ENCODE data around the gene HACD4.
"Not testable (repeated sequence)": the region's sequence is repeated elsewhere in the genome, so short reads cannot be mapped to it uniquely, and the experiment has no call there.

The HACD4 gene

DNA sequence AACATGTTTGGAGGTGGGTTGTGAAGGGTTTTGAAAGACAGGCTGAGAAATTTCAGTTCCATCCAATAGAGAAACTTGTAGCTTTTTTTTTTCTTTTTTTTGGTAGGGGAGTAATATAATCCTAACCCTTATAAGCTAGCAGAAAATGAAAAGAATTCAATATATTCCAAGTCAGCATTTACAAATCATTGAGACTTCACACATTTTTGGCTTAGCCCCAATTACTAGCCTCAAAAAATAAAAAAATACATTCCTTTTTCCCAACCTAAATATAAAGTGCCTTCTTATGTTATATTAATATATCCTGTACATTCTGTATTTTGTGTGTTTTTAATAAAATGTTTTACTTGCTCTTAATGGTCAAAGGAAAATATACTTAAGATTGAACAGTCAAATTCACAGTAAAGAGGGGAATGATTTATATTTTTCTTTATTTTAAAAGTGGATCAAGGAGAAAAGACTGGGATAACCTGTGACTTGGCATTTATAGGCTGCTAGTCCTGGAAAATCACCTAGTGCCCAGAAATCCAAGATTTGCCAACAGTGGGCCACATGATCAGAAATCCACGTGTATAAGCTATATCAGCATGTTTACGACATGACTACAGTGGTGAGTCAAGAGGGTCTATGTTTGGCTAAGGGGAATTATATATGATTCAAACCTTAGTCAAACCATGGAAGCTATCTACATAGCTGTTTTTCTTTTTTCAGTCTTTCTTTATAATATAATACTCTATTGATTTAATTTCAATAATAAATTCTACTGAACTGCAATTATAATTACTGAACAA is 14.5 kb downstream of the HACD4 start:
- no peak for DNase-seq (ENCODE audit: low read depth in 3 of 3)

DNA sequence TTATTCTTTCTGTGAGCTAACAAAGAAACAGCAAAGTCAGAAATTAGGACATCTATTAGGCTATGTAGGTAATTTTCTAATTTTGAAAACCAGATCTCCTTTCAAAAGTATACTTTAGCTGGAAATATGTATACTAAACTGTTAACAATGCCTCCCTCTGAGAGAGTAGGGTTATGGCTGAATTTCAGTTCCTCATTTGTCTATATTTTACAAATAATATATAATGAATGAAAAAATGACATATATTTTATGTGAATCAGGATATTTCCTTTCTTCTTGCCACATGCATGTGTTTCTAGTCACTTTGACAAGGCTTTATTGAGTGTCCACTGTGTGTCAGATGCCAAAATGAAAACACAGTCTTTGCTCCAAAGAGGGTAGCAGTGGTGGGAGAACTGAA is 15.4 kb downstream of the HACD4 start:
- no peak for DNase-seq (ENCODE audit: low read depth in 3 of 3)

GRCh38 chr9:21015129-21015815 is 16.2 kb downstream of the HACD4 start:
- DNase-seq (ENCODE audit: low read depth in 3 of 3): no peak

DNA sequence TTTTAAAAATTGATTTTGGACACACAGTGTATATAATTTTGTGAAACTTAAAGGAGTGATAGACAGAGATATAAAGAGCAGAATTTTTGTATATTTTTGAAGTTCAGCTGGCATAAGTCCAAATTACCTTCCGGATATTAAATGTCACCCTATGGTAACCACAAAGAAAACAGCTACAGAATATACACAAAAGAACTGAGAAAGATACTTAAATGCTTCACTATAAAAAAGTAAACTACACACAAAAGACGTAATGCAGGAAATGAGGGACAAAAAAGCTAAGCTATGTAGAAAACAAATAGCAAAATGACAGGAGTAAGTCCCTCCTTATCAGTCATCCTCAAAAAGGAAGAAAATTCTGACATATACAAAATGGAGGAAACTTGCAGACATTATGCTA is 29.4 kb downstream of the HACD4 start:
- no peak for DNase-seq (ENCODE audit: low read depth in 3 of 3)

DNA sequence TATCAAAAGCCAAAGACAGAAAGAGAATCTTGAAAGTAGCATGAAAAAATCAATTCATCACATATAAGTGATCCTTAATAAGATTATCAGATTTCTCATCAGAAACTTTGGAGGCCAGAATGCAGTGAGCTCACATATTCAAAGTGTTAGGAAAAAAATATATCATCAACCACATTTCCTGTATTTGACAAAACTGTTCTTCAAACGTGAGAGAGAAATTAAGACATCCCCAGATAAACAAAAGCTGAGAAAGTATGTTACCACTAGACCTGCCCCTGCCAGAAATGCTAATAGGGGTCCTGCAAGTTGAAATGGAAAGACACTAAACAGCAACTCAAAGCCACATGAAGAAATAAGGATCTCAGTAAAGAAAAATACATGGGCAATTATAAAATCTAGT is 29.9 kb downstream of the HACD4 start:
- no peak for DNase-seq (ENCODE audit: low read depth in 3 of 3)

DNA sequence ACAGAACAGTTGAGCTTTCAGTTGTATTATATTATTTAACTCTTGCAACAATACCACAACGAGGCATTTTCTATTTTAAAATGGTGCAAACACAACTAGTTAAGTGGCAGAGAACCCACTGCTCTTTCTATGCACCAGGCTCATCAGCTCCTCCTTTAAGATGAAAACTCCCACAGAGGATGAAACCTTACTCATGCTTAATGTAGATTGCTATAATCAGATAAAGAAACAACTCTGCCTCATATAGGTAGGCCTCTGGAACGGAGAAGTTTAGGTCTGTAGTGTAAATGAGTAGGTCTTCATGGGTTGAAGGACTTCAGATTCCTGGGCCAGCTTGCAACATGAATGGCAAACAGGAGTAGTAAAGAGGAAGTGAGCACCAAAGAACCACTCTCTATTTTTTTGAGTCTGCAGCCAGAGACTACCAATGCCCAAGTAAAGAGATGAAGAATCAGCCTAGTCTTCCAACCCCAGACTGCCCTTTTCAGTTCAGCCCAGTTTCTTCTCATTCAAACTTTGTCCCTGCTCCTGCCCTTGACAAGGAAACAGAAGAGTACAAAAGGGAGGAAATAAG is 33.9 kb downstream of the HACD4 start:
- no peak for DNase-seq (ENCODE audit: low read depth in 3 of 3)

DNA sequence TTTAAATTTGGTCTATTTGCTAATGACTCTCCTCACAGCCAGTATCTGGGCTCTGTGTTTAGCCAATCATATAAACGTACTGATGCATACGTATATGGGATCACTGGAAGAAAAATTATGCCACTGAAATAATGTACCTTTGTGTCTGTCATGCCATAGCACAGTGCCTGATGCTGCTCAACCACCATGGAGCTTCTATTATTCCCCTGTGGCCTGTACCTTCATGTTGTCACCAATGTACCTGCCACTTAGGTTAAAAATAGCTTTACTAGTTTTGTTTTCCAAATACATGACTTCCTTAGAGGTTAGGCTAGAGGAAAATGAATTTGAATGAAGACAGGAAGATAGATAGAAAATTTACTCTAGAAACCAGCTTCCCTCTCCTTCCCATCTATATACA is 34.6 kb downstream of the HACD4 start:
- DNase-seq (ENCODE audit: low read depth in 3 of 3): no peak

DNA sequence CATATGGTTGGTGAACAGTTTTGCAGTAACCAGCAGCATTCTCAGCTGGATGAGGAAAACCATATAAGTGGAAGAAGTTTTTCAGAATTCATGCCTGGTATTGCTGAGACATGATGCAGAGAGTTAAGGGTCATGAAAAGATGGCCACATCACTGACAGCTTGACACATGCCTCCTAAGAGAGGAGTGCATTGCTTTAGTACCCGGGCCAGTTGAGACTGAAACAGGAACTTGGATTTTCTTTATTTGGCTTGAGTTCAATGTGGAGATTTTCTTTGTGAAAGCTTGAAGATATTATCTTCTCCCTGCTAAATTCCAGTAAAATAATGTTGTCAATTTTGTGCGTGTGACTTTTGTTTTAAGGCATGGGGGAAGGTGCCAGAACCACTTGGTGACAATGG is 35.8 kb downstream of the HACD4 start:
- DNase-seq (ENCODE audit: low read depth in 3 of 3): no peak

DNA sequence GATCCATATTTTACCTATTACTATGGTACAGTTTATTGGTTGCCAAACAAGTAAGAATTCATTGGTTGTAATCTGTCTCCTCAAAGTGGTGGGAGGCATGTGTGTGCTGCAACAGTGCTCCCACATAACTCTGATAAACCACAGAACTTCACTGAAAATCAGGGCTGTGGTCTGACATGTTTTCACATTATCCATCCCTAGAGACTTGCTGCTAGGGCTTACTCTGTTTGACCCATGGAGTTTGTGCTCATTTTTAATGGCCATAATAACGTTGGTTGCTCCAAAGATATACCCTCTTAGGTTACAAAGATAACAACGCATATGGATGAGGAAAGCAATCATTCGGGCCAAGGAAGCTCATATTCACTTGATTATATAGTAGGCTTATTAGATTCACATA is 37.0 kb downstream of the HACD4 start:
- DNase-seq (ENCODE audit: low read depth in 3 of 3): no peak

DNA sequence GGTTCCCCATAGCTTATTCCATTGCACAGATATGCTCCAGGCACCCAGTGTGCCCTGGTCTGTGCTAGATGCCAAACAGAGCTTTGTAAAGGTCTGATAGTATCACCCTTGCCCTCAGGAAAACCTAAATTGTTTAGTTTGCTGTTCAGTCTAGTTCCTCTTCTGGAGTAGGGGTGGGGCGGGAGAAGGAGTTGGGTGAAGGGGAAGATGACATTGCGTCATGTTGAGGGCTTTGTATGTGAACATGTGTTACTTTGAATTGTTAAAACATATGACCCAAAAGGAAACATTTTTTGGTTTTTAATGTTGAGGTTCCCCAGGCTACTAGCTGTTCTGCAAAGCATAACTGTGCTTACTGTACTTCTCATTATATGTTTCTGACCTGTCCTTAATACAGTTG is 40.6 kb downstream of the HACD4 start:
- no peak for DNase-seq (ENCODE audit: low read depth in 3 of 3)

GRCh38 chr9:20989923-20990341 is 41.5 kb downstream of the HACD4 start:
- no peak for DNase-seq (ENCODE audit: low read depth in 3 of 3)

GRCh38 chr9:20988671-20989315 is 42.6 kb downstream of the HACD4 start:
- DNase-seq (ENCODE audit: low read depth in 3 of 3): no peak

GRCh38 chr9:20988061-20988460 is 43.4 kb downstream of the HACD4 start:
- no peak for DNase-seq (ENCODE audit: low read depth in 3 of 3)

DNA sequence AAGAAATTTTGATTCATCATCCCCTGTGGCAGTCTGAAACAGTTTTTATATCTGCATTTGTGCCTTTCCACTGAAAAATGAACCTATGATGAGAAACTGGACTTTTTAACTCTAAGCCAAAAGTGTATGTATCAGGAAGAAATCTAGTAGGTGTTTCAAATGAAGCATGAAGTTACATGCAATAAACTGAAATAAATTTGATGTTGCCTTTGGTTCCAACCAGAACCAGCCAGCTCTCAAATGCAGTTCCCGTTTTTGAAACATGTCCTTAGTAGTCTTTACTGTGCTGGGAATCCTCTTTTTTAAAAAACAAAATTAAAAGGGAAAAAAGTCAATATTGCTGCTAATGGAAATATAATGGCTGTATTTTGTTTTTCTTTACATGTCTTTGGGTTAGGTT is 43.9 kb downstream of the HACD4 start:
- no peak for DNase-seq (ENCODE audit: low read depth in 3 of 3)

DNA sequence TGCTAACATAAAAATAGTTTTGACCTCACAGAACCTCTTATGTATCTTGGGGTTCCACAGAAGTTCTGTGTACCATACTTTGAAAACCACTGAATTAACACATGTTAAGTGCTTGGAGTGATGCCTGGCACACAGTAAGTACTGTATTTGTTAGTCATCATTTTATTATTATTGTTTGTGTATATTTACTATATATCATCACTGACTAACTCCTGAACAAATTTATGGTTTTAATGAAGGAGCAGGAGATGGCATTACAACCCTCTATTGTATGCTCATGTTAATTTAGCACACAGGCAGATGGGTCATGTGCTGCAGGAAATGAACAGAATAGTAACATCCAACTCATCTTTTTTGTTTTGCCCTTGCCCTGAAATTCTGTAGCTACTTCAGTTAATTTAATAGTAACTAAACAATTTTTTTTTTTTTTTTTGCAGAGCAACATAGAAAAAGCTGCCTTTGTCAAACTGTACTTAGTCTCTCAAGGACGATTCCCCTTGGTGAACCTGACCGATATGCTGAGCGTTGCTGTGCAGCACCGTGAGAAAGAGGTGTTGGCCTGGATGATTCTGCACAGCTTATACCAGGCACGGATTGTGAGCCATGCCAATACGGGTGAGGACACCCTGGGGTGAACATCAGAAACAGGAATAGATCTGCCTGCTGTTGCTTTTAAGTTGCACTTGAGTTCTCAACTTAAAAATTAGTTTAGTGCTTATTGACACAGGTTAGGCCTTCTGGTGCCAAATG is 45.4 kb downstream of the HACD4 start:
- no peak for DNase-seq (ENCODE audit: low read depth in 3 of 3)

DNA sequence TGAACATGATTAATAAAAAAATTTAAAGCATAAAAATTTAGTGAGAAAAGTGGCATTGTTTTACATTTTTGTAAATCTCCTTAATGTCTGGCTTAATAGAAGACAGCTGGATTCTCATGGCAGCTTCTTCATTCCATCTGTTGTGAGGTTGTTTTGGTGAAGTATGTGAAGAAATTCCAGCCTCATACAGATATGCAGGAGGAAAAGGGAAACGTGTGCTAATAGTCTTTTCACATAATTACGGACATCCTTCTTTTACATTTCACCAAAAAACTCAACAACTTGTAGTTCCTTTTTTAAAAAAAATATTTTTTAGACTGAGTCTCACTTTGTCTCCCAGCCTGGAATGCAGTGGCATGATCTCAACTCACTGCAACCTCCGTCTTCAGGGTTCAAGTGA is 46.9 kb downstream of the HACD4 start:
- no peak for DNase-seq (ENCODE audit: low read depth in 3 of 3)

GRCh38 chr9:20981486-20981885 is 50.0 kb downstream of the HACD4 start:
- DNase-seq (ENCODE audit: low read depth in 3 of 3): no peak

DNA sequence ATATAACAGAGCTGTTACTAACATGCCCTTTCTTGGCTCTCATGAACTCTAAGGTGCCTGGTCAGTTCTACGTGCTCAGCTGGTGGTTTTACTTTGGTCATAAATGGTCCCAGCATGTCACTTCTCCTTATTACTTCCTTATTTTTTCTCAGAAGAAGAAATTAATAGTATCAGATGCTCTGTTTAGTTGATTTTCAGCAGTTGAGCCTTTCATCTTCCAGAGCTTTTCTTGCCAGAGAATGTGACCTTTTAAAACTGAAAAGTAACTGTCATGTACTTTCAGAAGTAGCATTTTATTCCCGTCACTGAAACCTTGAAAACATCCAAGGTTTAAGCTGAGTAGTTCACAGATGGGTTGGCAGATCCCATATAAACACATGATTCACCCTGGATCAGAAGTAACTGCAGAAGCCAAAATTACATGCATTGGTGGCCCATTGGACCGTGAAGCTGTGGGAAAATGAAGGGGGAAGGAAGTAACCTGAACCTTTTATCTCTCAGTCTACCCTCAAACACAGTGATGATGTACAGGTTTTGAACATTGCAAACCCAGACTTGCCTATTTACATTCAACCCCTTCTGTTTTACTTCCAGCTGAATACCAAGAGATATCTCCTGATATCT is 50.5 kb downstream of the HACD4 start:
- no peak for DNase-seq (ENCODE audit: low read depth in 3 of 3)

DNA sequence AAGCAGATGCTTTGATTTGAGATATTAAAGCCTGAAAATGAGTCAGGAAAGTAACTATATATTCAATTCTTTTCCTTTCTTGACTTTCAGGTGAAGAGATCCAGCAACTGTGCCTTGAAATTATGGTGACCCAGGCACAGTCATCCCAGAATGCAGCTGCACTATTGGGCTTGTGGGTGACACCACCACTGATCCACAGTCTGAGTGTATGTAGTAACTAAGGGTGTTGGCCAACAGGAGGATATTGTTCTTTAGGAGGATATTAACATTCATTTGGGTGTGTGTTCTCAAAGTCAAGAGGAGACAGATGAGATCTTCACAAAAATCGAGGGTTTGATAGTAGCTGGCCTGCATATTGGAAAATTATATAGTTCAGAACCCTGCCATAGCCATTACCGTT is 53.2 kb downstream of the HACD4 start:
- no peak for DNase-seq (ENCODE audit: low read depth in 3 of 3)

DNA sequence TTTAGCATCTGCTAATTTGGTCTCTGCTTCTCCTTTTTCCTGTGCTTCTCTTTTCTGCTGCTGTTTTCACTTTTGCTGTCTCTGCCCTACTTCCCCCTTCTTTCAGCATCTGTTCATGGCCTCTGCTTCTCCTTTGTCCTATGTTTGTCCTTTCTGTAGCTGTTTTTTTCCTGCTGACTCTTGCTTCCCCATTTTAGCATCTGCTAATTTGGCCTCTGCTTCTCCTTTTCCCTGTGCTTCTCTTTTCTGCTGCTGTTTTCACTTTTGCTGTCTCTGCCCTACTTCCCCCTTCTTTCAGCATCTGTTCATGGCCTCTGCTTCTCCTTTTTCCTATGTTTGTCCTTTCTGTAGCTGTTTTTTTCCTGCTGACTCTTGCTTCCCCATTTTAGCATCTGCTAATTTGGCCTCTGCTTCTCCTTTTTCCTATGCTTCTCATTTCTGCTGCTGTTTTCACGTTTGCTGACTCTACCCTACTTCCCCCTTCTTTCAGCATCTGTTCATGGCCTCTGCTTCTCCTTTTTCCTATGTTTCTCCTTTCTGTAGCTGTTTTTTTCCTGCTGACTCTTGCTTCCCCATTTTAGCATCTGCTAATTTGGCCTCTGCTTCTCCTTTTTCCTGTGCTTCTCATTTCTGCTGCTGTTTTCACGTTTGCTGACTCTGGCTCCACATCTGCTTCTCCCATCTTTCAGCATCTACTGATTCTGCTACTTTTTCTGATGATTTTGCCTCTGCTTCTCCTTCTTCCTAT is 57.1 kb downstream of the HACD4 start:
- not testable (repeated sequence) for DNase-seq (ENCODE audit: low read depth in 3 of 3)
